B cell (primary cell): Measurements from ENCODE around the gene APPBP2. TPM values are rescaled to one million over a fixed set of nuclear protein-coding genes. Genes with fewer than 3 reads are reported as not detected.
"Not testable (repeated sequence)": the region's sequence is repeated elsewhere in the genome, so short reads cannot be mapped to it uniquely, and the experiment has no call there.

Source experiments
- ATAC-seq: fragments of 200-7000 bp; cut with Tn5 transposase; one replicate; pipeline ENCODE4 v1.10.0; 2021; ENCODE audit warnings: low read depth, mild to moderate bottlenecking, moderate number of reproducible peaks, moderate library complexity
- CTCF ChIA-PET: fragments of 350-600 bp; sonication (Branson Sonifier 250); formaldehyde crosslinking; loops from one replicate; lab custom pipeline; 2021; ENCODE audit warnings: antibody characterized with exemption, inconsistent platforms; lab: Charles Lee
- POLR2A ChIA-PET: fragments of 350-600 bp; sonication (Branson Sonifier 250); formaldehyde crosslinking; loops from one replicate; lab custom pipeline; 2021; ENCODE audit warnings: antibody characterized with exemption; lab: Charles Lee
- DNase-seq: peaks from one replicate; pipeline ENCODE4 v3.0.0; 2013
- H2AFZ ChIP-seq: 2 replicates; pipeline ENCODE4 v1.6.1; 2012; ENCODE audit warnings: mild to moderate bottlenecking, low read depth, low read length; ENCODE audit not compliant: insufficient read depth, poor library complexity, severe bottlenecking
- H3K27ac ChIP-seq, 2 donors: 1 replicate in 1 of 2; 2 replicates in 1 of 2; pipeline ENCODE4 v1.5.1; 2012 to 2013; ENCODE audit warnings: low read length in 2 of 2, mild to moderate bottlenecking in 2 of 2, moderate library complexity in 1 of 2
- H3K27me3 ChIP-seq, 4 experiments: fragments of 200-600 bp in 1 of 4; sonication (generic) in 1 of 4; replicated peaks in 1 of 4; 1 replicate in 2 of 4; 2 replicates in 2 of 4; pipeline versions ENCODE4 v1.6.1 to v1.7.0; 2013 to 2016; ENCODE audit warnings: low read length in 3 of 4, mild to moderate bottlenecking in 2 of 4, mixed read lengths in 1 of 4, moderate library complexity in 1 of 4; ENCODE audit not compliant: insufficient read depth in 4 of 4, control insufficient read depth in 3 of 4; ENCODE audit errors: control extremely low read depth in 1 of 4
- H3K36me3 ChIP-seq, 2 experiments: replicated peaks in 1 of 2; 1 replicate in 1 of 2; 2 replicates in 1 of 2; pipeline versions ENCODE4 v1.6.1 to v1.7.1; 2013; ENCODE audit warnings: low read length in 1 of 2; ENCODE audit not compliant: insufficient read depth in 2 of 2, control insufficient read depth in 1 of 2; ENCODE audit errors: control extremely low read depth in 1 of 2, extremely low read depth in 1 of 2
- H3K4me1 ChIP-seq, 2 donors: fragments of 200-600 bp in 1 of 2; sonication (generic) in 1 of 2; 1 replicate in 1 of 2; 2 replicates in 1 of 2; pipeline versions ENCODE4 v1.5.1 to v1.6.1; 2013 to 2017; ENCODE audit warnings: low read length in 2 of 2; ENCODE audit not compliant: control insufficient read depth in 2 of 2, insufficient read depth in 2 of 2
- H3K4me2 ChIP-seq: replicated peaks from 2 replicates; pipeline ENCODE3; 2012; ENCODE audit warnings: mild to moderate bottlenecking, low read depth, low read length; ENCODE audit not compliant: poor library complexity, severe bottlenecking
- H3K4me3 ChIP-seq, 5 experiments: fragments of 200-600 bp in 1 of 5; sonication (generic) in 1 of 5; 1 replicate in 3 of 5; 2 replicates in 2 of 5; pipeline versions ENCODE4 v1.5.1 to v1.7.0; 2011 to 2016; ENCODE audit warnings: low read length in 4 of 5, mild to moderate bottlenecking in 4 of 5, low read depth in 2 of 5, control low read depth in 1 of 5, moderate library complexity in 1 of 5; ENCODE audit not compliant: insufficient read depth in 1 of 5; ENCODE audit errors: control extremely low read depth in 1 of 5, extremely low read depth in 1 of 5
- H3K79me2 ChIP-seq: fragments of 200-600 bp; sonication (generic); one replicate; pipeline ENCODE4 v1.6.0; 2016; ENCODE audit warnings: low read length; ENCODE audit not compliant: control insufficient read depth, insufficient read depth
- H3K9ac ChIP-seq: fragments of 200-600 bp; sonication (generic); 2 replicates; pipeline ENCODE4 v1.6.1; 2017; ENCODE audit warnings: mild to moderate bottlenecking, low read length, moderate library complexity
- H3K9me3 ChIP-seq, 3 donors: one replicate each; pipeline versions ENCODE4 v1.6.1 to v1.7.1; 2013; ENCODE audit warnings: low read length in 2 of 3; ENCODE audit not compliant: control insufficient read depth in 2 of 3, insufficient read depth in 1 of 3; ENCODE audit errors: control extremely low read depth in 1 of 3
- H4K20me1 ChIP-seq: 2 replicates; pipeline ENCODE4 v1.6.0; 2012; ENCODE audit warnings: mild to moderate bottlenecking, low read length; ENCODE audit not compliant: insufficient read depth, control insufficient read depth, poor library complexity, severe bottlenecking
- H3K27ac Mint-ChIP-seq: one replicate; pipeline ENCODE4 v1.8.0; 2021; ENCODE audit warnings: mixed read lengths
- H3K27me3 Mint-ChIP-seq: one replicate; pipeline ENCODE4 v1.8.0; 2021; ENCODE audit warnings: mixed read lengths
- H3K4me1 Mint-ChIP-seq: one replicate; pipeline ENCODE4 v1.8.0; 2021; ENCODE audit warnings: mixed read lengths
- H3K4me3 Mint-ChIP-seq: one replicate; pipeline ENCODE4 v1.8.0; 2021; ENCODE audit warnings: mixed read lengths
- H3K9me3 Mint-ChIP-seq: one replicate; pipeline ENCODE4 v1.8.0; 2022; ENCODE audit warnings: mixed read lengths; ENCODE audit not compliant: insufficient read depth
- EZH2 ChIP-seq: IDR thresholded peaks from 2 replicates; pipeline ENCODE4 v1.6.1; 2012; ENCODE audit warnings: borderline replicate concordance, low read depth, mild to moderate bottlenecking, moderate library complexity, low read length; ENCODE audit not compliant: insufficient read depth, poor library complexity, severe bottlenecking
- WGBS: methylation state at CpG from one replicate; pipeline ENCODE4 v1.1.5; 2013; ENCODE audit warnings: missing lambda C conversion rate; ENCODE audit not compliant: insufficient coverage; 5-methylcytosine and 5-hydroxymethylcytosine counted together
- intact Hi-C: fragments of 100-400 bp; cut with micrococcal nuclease; formaldehyde crosslinking; loops from one replicate; pipeline ENCODE4 v1.10.0; 2022
- polyA plus RNA-seq: library from polyadenylated mRNA; depleted of rRNA; stranded (reverse); fragments of >200 nt; gene quantifications from 2 replicates; pipeline ENCODE4 v1.2.3, GENCODE V29; 2012
- total RNA-seq, 2 donors: library from RNA; stranded (reverse); fragments of 120-200 nt in 1 of 2; gene quantifications; 1 replicate in 1 of 2; 2 replicates in 1 of 2; pipeline versions ENCODE4 v1.2.3 to v1.2.4, GENCODE V29; 2013 to 2022
- TF ChIP-seq, protein P1 (sequence below): fragments of 200-600 bp; IDR thresholded peaks from one replicate; pipeline ENCODE4 v1.8.0; 2022; ENCODE audit warnings: antibody characterized with exemption, mild to moderate bottlenecking

APPBP2 gene
- total and polyA plus RNA-seq, 2 donors (not counting 1 experiment from before 2014, with no cell fraction given): 6.3 to 38.8 TPM

DNA sequence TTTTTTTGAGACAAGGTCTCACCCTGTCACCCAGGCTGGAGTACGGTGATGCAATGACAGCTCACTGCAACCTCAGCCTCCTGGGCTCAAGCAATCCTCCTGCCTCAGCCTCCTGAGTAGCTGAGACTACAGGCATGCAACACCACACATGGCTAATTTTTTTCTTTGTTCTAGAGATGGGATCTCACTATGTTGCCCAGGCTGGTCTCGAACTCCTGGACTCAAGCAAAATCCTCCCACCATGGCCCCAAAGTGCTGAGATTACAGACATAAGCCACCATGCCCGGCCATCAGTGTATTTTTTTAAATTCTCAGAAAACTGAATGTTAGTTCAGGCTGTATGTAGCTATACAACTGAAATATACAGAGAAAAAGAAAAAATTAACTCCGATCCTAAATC, 6.2 kb downstream of the APPBP2 start:
- H3K27me3 ChIP-seq: no peaks in the 10 kb centered on the region
- peaks cover 93% of the 10 kb centered on the region for H3K79me2 ChIP-seq
- ChIA-PET POLR2A (interaction anchor here (0.7 kb wide), 1 partner anchor 1310 kb away, joined by 6 read pairs; the partner anchor contains the start of gene SMG8), CTCF (no interaction called here)
- ATAC-seq (no peak), DNase-seq (no peak)
- no peak overlapping the region for H3K4me3 ChIP-seq
- Mint-ChIP-seq H3K27ac (no peak overlapping the region), H3K4me1 (peaks cover 34% of the 10 kb centered on the region), H3K4me3 (no peak overlapping the region), H3K27me3 (no peaks in the 10 kb centered on the region), H3K9me3 (no peaks in the 10 kb centered on the region)
- no peak overlapping the region for H3K27ac ChIP-seq
- intact Hi-C loops: no loop called here
- peaks cover 19% of the 10 kb centered on the region for H4K20me1 ChIP-seq
- peaks cover 0 to 8% of the 10 kb centered on the region in 2 experiments for H3K36me3 ChIP-seq
- WGBS: 100% methylated on average over 1 of the region's 4 CpGs
- no peaks in the 10 kb centered on the region for H3K9me3 ChIP-seq
- no peak overlapping the region for H2AFZ ChIP-seq
- H3K9ac ChIP-seq: no peak overlapping the region
- peaks cover 6 to 11% of the 10 kb centered on the region in 2 donors for H3K4me1 ChIP-seq
- TF ChIP-seq EZH2: no peak
- TF ChIP-seq, protein P1, sequence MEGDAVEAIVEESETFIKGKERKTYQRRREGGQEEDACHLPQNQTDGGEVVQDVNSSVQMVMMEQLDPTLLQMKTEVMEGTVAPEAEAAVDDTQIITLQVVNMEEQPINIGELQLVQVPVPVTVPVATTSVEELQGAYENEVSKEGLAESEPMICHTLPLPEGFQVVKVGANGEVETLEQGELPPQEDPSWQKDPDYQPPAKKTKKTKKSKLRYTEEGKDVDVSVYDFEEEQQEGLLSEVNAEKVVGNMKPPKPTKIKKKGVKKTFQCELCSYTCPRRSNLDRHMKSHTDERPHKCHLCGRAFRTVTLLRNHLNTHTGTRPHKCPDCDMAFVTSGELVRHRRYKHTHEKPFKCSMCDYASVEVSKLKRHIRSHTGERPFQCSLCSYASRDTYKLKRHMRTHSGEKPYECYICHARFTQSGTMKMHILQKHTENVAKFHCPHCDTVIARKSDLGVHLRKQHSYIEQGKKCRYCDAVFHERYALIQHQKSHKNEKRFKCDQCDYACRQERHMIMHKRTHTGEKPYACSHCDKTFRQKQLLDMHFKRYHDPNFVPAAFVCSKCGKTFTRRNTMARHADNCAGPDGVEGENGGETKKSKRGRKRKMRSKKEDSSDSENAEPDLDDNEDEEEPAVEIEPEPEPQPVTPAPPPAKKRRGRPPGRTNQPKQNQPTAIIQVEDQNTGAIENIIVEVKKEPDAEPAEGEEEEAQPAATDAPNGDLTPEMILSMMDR: no peak
- no peak overlapping the region for H3K4me2 ChIP-seq

DNA sequence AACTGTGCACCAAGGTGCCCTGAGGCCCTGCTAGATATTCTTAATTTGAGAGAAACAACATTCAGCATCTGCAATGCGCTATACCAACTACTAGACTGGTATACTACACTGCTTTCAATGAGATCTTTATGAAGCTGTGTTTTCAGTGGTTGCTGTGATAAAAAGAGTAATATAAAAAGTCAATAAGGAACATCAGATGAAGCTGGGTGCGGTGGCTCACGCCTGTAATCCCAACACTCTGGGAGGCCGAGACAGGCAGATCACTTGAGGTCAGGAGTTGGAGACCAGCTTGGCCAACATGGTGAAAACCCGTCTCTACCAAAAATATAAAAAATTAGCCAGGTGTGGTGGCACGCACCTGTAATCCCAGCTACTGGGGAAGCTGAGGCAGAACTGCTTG, 10.4 kb downstream of the APPBP2 start:
- H3K4me2 ChIP-seq, H3K27ac ChIP-seq, ATAC-seq, H3K4me3 Mint-ChIP-seq, H3K4me3 ChIP-seq, H2AFZ ChIP-seq, H3K27ac Mint-ChIP-seq, intact Hi-C loops, H3K9ac ChIP-seq, POLR2A ChIA-PET, H3K4me1 ChIP-seq, H3K27me3 Mint-ChIP-seq, H3K27me3 ChIP-seq, CTCF ChIA-PET, DNase-seq, H3K9me3 Mint-ChIP-seq, H3K9me3 ChIP-seq: not testable (repeated sequence)
- peaks cover 15% of the 10 kb centered on the region for H3K4me1 Mint-ChIP-seq
- peaks cover 23% of the 10 kb centered on the region for H4K20me1 ChIP-seq
- H3K36me3 ChIP-seq: peaks cover 0 to 14% of the 10 kb centered on the region in 2 experiments
- 100% methylated on average over 5 of the region's 6 CpGs for WGBS
- H3K79me2 ChIP-seq: peaks cover 89% of the 10 kb centered on the region

DNA sequence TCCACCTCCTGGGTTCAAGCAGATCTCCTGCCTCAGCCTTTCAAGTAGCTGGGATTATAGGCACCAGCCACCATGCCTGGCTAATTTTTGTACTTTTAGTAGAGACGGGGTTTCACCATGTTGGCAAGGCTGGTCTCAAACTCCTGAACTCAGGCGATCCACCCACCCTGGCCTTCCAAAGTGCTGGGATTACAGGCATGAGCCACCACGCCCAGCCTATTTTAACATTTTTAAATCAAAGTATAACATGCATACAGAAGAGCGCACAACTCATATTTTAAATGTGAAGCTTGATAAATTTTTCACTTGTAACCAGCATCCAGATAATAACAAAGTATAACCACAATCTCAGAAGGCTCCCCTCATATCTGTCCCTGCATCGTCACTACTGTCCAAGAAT, 10.8 kb downstream of the APPBP2 start:
- not testable (repeated sequence) for H3K9me3 Mint-ChIP-seq

More for the DNA sequence above, 10.8 kb downstream of the APPBP2 start:
- peaks cover 28% of the 10 kb centered on the region for H4K20me1 ChIP-seq
- H3K27ac ChIP-seq, H3K4me1 ChIP-seq, DNase-seq, H3K27me3 Mint-ChIP-seq, H3K4me2 ChIP-seq, H3K9me3 ChIP-seq, H3K4me3 ChIP-seq, intact Hi-C loops, POLR2A ChIA-PET, ATAC-seq, H3K27me3 ChIP-seq, CTCF ChIA-PET, H2AFZ ChIP-seq, H3K4me3 Mint-ChIP-seq, H3K9ac ChIP-seq, H3K27ac Mint-ChIP-seq: not testable (repeated sequence)
- WGBS: 94% methylated on average over 4 of the region's 5 CpGs
- H3K36me3 ChIP-seq: peaks cover 0 to 12% of the 10 kb centered on the region in 2 experiments
- H3K4me1 Mint-ChIP-seq: peaks cover 15% of the 10 kb centered on the region
- peaks cover 89% of the 10 kb centered on the region for H3K79me2 ChIP-seq
